NCI-H2171 treated with DMSO at 0.1 percent for 48 hours (cell line): Measurements from ENCODE around the gene CD101.

Experiments used
- DNase-seq: peaks from one replicate; lab custom pipeline; 2025; lab: John Stamatoyannopoulos, UW

The CD101 gene

DNA sequence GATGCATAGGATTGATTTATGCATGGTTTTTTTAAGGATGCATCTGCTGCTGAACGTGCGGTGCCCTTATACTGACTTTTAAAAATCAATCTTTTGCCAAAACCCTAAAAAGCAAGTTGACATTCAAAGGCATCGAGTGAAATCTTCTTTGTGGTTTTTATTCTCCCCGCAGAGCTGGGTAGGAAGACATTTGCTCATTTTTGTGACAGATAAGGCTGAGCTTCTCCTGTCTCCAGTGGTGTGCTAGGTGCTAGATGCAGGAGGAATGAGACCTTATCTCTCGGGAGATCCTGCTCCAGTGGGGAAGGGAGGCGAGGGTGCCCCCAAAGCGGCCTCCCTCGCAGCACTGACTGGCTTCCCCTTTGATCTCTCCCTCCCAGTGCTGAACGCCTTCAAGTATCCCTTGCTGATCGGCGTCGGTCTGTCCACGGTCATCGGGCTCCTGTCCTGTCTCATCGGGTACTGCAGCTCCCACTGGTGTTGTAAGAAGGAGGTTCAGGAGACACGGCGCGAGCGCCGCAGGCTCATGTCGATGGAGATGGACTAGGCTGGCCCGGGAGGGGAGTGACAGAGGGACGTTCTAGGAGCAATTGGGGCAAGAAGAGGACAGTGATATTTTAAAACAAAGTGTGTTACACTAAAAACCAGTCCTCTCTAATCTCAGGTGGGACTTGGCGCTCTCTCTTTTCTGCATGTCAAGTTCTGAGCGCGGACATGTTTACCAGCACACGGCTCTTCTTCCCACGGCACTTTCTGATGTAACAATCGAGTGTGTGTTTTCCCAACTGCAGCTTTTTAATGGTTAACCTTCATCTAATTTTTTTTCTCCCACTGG lies 14.9 kb upstream of the CD101 start:
- DNase-seq, result no peak

DNA sequence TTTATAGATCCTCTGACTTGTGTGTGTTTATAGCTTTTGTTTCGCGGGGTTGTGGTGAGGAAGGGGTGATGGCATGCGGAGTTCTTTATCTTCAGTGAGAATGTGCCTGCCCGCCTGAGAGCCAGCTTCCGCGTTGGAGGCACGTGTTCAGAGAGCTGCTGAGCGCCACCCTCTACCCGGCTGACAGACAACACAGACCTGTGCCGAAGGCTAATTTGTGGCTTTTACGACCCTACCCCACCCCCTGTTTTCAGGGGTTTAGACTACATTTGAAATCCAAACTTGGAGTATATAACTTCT lies 14.4 kb upstream of the CD101 start:
- DNase-seq, result no peak

DNA sequence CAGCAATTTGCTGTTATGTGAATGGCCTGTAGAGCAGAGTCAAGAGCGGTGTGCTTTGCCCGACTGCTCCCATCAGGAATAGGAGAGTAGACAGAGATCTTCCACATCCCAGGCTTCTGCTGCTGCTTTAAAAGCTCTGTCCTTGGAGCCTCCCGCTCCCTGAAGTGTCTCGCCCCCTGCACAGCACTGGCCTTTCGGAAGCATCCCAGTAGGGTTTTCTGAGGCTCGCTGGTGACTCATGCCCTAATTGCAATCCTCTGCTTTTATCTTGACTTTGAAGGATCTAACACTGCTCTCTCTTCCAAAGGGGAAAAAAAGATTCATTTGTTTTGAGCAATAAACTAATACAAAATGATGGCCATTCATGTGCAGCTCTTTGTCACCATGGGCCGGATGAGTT lies 13.3 kb upstream of the CD101 start:
- DNase-seq, result no peak

DNA sequence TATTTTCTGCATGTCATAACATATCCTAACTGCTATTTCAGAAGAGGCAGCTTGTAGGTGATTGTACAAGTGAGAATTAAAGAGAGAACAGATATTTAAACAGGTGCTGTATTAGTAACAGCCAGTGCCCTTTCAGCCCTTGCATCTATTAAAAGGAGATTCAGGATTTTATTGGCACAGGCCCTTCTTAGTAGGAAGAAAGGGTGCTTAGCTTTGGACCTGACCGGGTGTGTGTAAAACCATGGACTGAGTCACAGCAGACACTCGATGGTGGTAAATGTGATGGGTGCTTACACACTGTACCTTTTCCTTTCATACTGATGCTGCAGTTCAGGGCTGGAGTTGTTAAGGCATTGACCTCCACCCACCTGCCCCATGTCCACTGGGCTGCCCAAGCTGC lies 12.7 kb upstream of the CD101 start:
- DNase-seq, result peak; percentile 65

DNA sequence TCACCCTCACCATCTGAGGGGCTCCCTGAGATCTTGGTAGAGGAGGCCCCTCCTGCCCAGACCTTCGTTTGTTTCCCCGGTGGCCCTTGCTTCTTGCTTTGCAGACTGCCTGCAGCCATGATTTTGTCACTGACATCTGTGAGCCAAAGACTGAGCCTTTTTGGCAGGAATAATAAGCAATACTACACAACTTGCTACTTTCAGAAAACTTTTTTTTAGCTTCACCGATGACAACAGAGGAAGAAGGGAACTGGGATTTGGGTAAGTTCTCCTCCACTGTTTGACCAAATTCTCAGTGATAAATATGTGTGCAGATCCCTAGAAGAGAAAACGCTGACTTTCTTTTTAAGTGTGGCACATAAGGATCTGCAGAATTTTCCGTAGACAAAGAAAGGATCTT lies 11.7 kb upstream of the CD101 start:
- no peak for DNase-seq

DNA sequence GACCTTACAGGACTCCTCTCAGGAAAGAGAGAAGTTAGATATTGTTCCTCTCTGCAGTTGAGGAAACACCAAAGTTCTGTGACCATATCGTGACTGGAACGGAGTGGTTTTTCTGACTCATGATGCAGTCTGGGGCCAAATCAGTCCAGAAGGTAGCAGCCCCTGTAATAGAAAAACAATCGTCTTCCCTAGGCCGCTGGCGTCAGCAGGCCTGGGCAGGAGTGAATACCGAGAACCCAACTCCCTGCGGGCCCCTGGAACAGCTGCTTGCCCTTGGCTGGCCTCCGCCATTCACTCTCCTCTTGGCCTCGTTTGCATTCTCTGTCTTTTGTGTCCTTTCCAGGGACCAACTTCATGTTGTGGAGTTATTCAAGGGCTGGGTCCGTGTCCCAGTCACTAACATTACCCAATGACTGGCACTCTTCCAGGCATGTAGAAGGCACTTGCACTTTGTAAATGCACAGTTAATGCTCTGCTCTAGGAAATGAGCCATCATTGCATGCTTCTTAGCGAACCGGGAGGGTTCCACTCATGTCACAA lies 10.9 kb upstream of the CD101 start:
- peak; percentile 89 for DNase-seq

DNA sequence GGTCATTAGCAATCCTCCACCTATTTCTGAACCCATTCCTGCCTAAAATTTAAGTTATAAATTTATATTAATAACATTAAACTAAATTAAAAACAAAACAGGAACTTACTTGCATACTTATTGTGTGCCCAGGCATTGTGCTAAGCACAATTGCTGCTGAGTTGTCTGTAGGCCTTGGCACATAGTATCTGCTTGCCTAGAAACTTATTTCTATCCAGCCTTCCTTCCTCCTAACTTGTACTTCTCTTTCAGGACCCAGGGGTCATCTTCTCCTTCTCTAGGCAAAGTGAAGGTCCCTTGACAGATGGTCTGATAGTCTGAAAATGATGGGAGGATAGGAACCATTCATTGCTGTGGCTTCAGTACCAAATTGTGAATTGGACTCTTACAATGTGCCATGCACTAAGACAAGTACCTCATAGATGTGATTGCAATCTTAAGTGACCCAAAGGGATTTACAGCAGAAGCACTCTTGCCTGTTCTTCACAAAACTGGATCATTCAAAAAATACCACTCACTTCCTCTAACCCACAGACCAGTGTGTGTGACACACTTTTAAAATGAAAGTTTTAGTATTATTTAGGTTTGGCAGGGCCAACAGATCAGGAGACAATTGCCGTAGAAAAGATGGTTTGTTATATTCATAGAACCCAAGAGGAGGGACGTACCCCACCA lies 10.3 kb upstream of the CD101 start:
- DNase-seq, result no peak

DNA sequence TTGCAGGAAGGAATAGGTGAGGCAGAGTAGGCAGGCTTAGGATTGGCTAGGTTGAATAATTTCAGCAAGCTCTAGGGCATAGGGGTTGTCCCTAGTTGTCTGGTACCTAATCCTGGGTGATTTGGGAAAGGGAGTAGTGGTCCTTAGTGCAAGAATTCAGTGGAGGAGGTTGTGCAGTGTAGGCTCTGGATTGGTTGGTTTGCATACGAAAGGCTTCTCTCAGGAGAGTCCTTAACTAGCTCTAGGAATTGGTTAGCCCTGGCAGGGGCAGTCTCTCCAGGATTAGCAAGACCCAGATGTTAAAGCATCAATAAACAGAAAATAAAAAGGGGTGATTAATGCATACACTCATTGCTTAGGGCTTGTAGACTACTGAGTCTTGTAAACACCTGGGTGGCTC lies 9.6 kb upstream of the CD101 start:
- no peak for DNase-seq

DNA sequence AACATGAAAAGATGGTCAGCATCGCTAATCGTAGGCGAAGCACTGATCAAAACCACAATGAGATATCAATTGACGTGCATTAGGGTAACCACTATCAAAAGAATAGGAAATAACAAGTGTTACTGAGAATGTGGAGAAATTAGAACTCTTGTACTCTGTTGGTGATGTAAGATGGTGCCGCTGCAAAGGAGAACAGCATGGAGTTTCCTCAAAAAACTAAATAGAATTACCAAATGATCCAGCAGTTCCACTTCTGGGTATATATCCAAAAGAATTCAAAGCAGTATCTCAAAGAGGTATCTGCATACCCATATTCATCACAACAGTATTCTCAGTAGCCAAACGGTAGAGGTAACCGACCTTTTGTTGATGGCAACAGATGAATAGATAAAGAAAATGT lies 8.3 kb upstream of the CD101 start:
- no peak for DNase-seq

DNA sequence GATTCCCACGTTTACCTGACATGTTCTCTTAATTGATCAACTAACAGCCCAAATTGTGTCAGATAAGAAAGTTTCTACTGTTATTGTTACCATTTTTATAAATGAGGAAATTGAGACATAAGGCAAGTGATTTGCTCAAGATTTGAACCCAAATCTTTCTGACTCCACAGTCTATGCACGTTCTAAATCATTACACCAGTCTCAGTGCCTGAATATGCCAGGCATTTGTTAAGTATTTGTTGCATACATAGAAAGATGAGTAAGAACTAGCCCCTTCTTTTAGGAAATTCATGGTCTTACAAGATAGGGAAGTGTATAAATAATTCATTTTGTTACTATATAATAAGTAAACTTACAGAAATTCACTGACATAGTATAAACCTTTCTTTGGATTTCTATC lies 7.1 kb upstream of the CD101 start:
- DNase-seq, result no peak

DNA sequence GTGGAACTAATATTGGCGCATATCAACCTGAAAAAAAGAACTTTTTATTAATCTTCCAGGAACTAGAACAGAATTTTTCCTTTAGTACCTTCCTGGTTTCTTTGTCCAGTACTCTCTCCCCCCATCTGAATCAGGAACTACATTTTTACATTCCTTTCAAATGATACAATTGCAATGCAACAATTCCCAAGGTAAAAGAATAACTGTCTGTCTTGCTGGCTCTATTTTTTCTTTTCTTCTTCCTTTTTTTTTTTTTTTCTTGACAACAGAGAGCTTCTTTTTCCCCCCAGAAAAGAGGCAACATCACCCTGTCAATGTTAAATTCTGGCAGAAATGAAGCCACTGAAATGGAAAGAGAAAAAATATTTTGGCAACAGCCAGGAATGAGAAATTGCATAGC lies 4.5 kb upstream of the CD101 start:
- DNase-seq, result no peak

DNA sequence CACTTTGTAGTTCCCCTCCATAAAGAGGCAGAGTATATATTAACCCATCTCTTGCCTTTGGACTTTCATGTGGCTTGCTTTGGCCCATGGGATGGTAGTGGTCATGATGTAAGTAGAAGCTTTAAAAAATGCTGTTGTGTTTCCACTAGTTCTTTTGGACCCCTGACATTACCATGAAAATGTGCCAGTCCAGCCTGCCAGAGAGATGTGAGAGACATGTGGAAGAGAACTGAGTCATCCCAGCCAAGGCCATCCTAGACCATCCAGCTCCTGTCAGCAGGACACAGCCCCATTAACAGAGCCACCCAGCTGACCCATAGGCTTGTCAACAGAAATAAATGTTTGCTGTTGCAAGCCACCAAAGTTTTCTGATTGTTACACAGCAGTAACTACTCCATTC lies 3.9 kb upstream of the CD101 start:
- DNase-seq, result no peak

DNA sequence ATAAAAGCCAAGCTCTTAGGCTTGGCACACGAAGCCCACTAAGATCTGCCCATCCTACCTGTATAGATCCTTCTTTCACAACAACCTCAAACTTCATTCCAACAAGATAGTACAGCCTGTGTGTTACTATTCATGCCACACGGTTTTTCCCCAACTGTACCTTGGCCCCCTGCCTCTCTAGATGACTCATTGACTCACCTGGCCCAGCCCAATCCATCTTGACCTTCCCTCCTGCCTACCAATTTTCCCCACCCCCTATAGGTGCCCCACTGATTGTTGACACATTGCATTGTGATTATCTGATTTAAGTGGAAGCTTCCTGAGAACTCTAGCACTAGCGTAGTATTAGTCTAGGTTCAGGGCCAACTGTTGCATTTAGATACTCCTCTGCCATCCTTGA lies 2.0 kb upstream of the CD101 start:
- no peak for DNase-seq

DNA sequence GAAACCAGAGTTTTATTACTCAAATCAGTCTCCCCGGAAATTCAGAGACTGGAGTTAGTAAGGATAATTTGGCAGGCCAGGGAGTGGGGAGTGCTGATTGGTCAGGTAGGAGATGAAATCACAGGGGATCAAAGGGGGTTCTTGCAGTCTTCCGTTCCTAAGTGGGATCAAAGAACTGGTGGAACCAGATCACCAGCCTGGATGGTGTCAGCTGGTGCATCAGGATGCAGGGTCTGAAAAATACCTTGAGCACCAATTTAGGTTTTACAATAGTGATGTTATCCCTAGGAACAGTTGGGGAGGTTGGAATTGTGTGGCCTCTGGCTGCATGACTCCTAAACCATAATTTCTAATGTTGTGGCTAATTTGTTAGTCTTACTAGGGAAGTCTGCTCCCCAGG lies 1.4 kb upstream of the CD101 start:
- no peak for DNase-seq

DNA sequence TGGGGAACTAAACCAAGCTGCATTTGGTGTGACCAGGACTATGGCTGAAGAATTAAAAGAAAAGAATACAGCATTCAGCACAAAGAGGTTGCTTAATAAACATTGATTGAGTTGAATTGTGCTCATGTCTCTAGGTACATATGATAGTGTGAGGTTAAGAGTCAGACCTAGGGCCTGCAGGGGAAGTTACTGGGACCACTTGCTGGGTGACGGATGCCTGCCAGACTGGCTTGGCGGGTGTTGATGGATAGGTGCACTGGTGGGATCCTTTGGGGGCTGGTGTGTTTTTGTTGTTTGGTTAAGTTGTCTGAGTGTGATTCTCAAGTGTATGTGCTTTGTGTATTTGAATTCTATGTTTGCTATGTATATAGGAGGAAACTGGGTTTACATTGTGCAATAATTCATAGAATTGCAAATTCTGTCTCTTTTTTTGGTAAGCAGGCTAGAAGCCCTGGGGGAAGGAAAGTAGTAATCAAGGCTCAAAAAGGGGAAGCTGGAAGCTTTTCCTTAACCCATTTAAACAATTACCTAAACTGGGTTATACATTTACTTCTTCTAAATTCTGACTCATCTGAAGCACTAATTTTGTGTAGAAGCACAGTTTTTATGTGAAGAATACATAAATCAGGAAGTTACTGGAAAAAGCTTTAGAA lies 1.8 kb downstream of the CD101 start:
- DNase-seq, result no peak

DNA sequence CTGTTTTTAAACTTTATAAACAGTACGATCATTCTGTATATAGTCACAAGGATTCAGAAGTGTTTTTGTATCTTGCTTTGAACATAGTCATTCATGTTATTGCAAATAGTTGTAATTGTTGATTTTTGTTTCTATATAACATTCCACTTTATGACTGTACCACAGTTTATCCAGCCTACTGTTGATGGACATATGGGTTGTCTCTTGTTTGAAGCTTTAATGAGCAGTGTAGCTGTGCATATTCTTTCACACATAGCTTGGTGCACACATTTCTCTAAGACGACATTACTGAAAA lies 6.1 kb downstream of the CD101 start:
- DNase-seq, result no peak

DNA sequence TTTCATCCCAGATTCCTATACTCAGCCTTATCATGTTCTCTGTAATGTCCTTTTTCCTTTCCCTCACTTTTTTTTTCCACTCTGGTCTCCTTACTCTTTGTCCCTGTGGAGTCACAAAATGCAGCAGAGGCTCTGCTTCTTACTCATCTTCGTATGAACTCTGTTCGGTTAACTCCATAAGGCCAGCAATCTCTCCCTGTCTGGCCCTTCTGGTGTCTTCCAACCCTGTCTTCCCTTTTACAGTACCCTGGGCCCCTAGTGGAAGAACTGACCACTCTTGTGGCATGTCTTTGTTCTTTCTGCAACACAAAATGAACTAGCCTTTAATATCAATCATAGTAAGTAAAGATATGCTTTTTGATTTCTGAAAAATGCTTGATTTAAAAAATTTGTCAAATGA lies 7.1 kb downstream of the CD101 start:
- no peak for DNase-seq

DNA sequence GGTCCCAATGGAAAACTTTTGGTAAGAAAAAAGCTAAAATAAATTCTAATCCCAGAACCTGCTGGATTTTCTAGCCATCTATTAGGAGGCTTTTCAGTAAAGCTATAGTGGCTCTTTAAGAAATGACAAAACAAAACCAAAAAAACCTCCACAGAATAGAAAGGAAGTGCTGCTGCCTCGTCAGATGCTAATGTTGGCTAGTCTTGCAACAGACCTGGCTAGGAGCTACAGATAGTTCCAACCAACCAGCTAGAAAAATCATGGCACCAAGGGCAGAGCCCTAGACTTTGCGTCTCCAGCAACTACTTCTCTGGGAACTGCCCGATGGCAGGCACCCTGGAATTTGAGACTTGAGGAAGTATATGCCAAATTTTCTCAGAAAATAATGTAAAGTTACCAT lies 7.6 kb downstream of the CD101 start:
- no peak for DNase-seq

DNA sequence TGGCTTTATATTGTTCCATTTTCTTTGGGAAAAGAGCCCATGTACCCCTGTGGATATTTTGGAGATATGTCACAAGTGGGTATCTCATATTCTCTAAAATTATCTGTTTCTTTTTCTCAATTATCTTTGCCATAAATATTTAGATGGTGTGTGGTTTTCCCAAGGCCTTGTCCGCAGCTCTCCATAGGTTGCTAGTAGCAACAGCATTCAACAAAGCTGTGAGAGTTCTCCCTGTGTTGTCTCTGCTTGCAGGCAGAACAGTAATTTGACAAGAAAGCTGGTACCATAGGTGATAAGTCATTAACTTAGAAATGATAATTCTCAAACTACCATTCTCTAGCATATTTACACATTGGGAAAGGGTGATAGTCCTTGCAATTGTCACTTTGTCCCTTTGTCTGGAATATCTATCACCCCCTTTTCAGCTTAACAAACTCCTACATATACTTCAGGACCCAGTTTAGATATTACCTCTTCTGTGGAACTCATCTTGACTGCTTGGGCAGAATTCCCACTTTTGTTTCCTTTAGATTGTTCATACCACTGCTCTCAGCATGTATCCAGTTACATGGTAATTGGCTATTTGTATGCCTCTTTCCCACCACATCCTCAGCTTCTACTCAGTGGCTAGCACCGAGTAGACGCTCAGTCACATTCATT lies 8.9 kb downstream of the CD101 start:
- DNase-seq, result no peak

DNA sequence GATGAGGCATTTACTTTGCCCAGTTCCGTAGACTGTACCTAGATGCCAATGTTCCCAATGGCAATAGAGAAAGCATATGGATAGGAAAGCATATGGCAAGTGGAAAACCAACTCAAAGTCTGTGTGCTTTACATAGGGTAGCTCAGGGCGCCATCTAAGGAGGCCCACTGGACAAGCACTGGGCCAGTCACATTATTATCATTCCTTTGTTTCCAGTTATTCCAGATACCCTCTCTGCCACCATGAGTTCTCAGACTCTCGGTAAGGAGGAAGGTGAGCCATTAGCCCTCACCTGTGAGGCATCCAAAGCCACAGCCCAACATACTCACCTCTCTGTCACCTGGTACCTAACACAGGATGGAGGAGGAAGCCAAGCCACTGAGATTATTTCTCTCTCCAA lies 9.8 kb downstream of the CD101 start:
- no peak for DNase-seq

DNA sequence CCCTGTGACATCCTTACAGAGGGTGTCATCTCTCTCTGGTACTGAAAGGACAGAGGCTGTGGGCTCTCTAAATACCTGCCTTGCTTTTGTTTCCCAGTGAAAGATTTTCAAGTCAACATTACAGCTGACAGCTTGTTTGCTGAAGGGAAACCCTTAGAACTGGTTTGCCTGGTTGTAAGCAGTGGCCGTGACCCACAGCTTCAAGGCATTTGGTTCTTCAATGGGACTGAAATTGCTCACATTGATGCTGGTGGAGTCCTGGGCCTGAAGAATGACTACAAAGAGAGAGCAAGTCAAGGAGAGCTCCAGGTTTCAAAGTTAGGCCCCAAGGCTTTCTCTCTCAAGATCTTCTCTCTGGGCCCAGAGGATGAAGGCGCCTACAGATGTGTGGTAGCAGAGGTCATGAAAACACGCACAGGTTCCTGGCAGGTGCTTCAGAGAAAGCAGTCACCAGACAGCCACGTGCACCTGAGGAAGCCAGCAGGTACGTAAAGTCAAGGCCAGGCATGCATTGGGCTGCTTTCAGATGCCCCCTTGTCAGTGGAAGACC lies 11.8 kb downstream of the CD101 start:
- no peak for DNase-seq

DNA sequence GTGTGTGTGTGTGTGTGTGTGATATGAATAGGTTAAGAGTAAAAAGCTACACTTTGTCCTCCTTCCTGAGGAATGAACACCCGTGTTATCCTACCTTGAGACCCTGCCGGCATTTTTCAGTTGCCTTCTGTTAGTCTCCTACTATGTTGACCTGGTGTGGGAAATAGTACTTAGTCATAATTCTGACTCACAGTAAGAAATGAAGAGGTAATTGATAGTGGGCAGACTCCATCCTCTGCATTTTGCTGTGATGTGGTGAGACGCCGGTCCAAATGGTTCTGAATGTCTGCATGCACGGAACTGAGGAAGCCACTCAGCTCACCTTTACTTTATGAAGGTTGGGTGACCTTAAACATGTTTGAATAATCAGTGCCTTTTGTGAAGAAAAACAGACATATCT lies 12.6 kb downstream of the CD101 start:
- DNase-seq, result no peak

DNA sequence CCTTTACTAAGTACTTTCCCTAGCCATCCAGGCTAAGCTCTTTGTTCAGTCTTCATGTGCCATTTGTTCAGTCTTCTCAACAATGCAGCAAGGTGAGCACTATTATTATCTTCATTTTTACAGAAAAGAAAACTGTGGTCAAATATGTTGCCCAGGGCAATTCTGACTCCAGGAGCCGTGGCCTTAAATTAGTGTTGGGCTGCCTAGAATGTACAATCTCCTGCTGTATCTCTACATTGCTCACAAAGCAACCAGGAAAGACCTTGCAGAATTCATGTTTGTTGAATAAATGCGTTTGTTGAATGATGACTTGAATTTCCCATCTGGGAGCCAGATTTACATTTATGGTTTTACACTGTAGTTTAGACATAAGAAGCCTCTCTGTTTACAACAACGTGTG lies 14.2 kb downstream of the CD101 start:
- DNase-seq, result no peak
